Activated CD8-positive, alpha-beta memory T cell treated with anti-CD3 and anti-CD28 coated beads, Interleukin-2, amount 10 ng/mL, durations not matched to agents 7 days and 5 days (primary cell): Measurements from ENCODE around the gene ATP6V0B. TPM values are rescaled to one million over a fixed set of nuclear protein-coding genes. Genes with fewer than 3 reads are reported as not detected.

Source experiments
- ATAC-seq: fragments of 150-1000 bp; cut with Tn5 transposase; one replicate; pipeline ENCODE4 v1.10.0; 2021; ENCODE audit warnings: moderate library complexity
- CTCF ChIA-PET: fragments of 350-600 bp; sonication (Branson Sonifier 250); formaldehyde crosslinking; loops from one replicate; lab custom pipeline; 2021; ENCODE audit warnings: antibody characterized with exemption; lab: Charles Lee
- DNase-seq: peaks from one replicate; pipeline ENCODE4 v3.0.0-alpha.2; 2020
- H3K27ac Mint-ChIP-seq: one replicate; pipeline ENCODE4 v1.8.0; 2021; ENCODE audit warnings: mild to moderate bottlenecking, mixed read lengths
- H3K27me3 Mint-ChIP-seq: one replicate; pipeline ENCODE4 v1.8.0; 2021; ENCODE audit warnings: mixed read lengths
- H3K36me3 Mint-ChIP-seq: one replicate; pipeline ENCODE4 v1.8.0; 2021; ENCODE audit warnings: mild to moderate bottlenecking, mixed read lengths
- H3K4me1 Mint-ChIP-seq: one replicate; pipeline ENCODE4 v1.8.0; 2021; ENCODE audit warnings: mixed read lengths
- H3K4me3 Mint-ChIP-seq: one replicate; pipeline ENCODE4 v1.8.0; 2021; ENCODE audit warnings: mild to moderate bottlenecking, moderate library complexity, mixed read lengths
- H3K9me3 Mint-ChIP-seq: one replicate; pipeline ENCODE4 v1.8.0; 2022; ENCODE audit warnings: low read depth, mixed read lengths
- total RNA-seq, 2 experiments: library from RNA; stranded (reverse); gene quantifications; one replicate each; pipeline ENCODE4 v1.2.3, GENCODE V29; 2021

ATP6V0B gene
- total RNA-seq, 2 experiments from 2014 or later: 108 to 139 TPM

- Mint-ChIP-seq H3K36me3 (no peaks in the 10 kb centered on the region), H3K9me3 (no peaks in the 10 kb centered on the region), H3K4me1 (peaks cover 4% of the 10 kb centered on the region), H3K27ac (no peak overlapping the region), H3K4me3 (no peak overlapping the region), H3K27me3 (no peaks in the 10 kb centered on the region)
- ATAC-seq: no peak
- CTCF ChIA-PET: interaction anchor here (1.8 to 5.6 kb wide), 2 partner anchors 9 to 22 kb away, joined by 10 to 26 read pairs; no protein-coding TSS in a partner anchor
- DNase-seq: no peak
Observed at GRCh38 chr1:44013949-44014348, 39.2 kb downstream of the ATP6V0B start.

GRCh38 chr1:44014365-44015104, 39.8 kb downstream of the ATP6V0B start:
- Mint-ChIP-seq H3K9me3 (no peaks in the 10 kb centered on the region), H3K27me3 (no peaks in the 10 kb centered on the region), H3K27ac (no peak overlapping the region), H3K36me3 (no peaks in the 10 kb centered on the region), H3K4me1 (peaks cover 4% of the 10 kb centered on the region), H3K4me3 (no peak overlapping the region)
- no peak for DNase-seq
- CTCF ChIA-PET: interaction anchor here (1.3 to 5.6 kb wide), 4 partner anchors 9 to 33 kb away, joined by 4 to 26 read pairs (median 8); no protein-coding TSS in a partner anchor
- no peak for ATAC-seq

- Mint-ChIP-seq H3K27ac (no peak overlapping the region), H3K9me3 (no peaks in the 10 kb centered on the region), H3K36me3 (no peaks in the 10 kb centered on the region), H3K4me3 (no peak overlapping the region), H3K27me3 (no peaks in the 10 kb centered on the region), H3K4me1 (peaks cover 4% of the 10 kb centered on the region)
- ATAC-seq (no peak), DNase-seq (no peak)
- CTCF ChIA-PET: interaction anchor here (1.3 to 5.6 kb wide), 3 partner anchors 10 to 33 kb away, joined by 4 to 26 read pairs (median 7); no protein-coding TSS in a partner anchor
Observed at GRCh38 chr1:44015206-44015605, 40.4 kb downstream of the ATP6V0B start.

- ATAC-seq: no peak
- Mint-ChIP-seq H3K27ac (no peak overlapping the region), H3K27me3 (no peaks in the 10 kb centered on the region), H3K9me3 (no peaks in the 10 kb centered on the region), H3K36me3 (no peaks in the 10 kb centered on the region), H3K4me3 (no peak overlapping the region), H3K4me1 (peaks cover 4% of the 10 kb centered on the region)
- DNase-seq: no peak
- CTCF ChIA-PET: interaction anchor here (0.7 to 1.6 kb wide), 5 partner anchors 11 to 32 kb away, joined by 4 to 5 read pairs (median 4); no protein-coding TSS in a partner anchor
Observed at GRCh38 chr1:44016041-44016889, 41.5 kb downstream of the ATP6V0B start.

- Mint-ChIP-seq H3K27ac (no peak overlapping the region), H3K4me1 (peaks cover 4% of the 10 kb centered on the region), H3K27me3 (no peaks in the 10 kb centered on the region), H3K9me3 (no peaks in the 10 kb centered on the region), H3K36me3 (no peaks in the 10 kb centered on the region), H3K4me3 (no peak overlapping the region)
- DNase-seq: no peak
- CTCF ChIA-PET: interaction anchor here (1.3 to 1.6 kb wide), 3 partner anchors 12 to 31 kb away, joined by 4 to 5 read pairs (median 5); no protein-coding TSS in a partner anchor
- ATAC-seq: no peak
Observed at GRCh38 chr1:44016890-44017400, 42.2 kb downstream of the ATP6V0B start.

GRCh38 chr1:44019466-44019948, 44.7 kb downstream of the ATP6V0B start:
- Mint-ChIP-seq H3K9me3 (no peaks in the 10 kb centered on the region), H3K27ac (no peak overlapping the region), H3K27me3 (no peaks in the 10 kb centered on the region), H3K4me1 (no peaks in the 10 kb centered on the region), H3K4me3 (no peak overlapping the region), H3K36me3 (no peaks in the 10 kb centered on the region)
- CTCF ChIA-PET: interaction anchor here (1.3 kb wide), 1 partner anchor 17 kb away, joined by 3 read pairs; no protein-coding TSS in a partner anchor
- DNase-seq (no peak), ATAC-seq (no peak)

- H3K4me1 Mint-ChIP-seq: no peaks in the 10 kb centered on the region
- CTCF ChIA-PET: interaction anchor here (1.0 to 2.6 kb wide), 2 partner anchors 15 kb away, joined by 3 to 6 read pairs; no protein-coding TSS in a partner anchor
- ATAC-seq (no peak), DNase-seq (no peak)
- H3K27me3 Mint-ChIP-seq: no peaks in the 10 kb centered on the region
- H3K9me3 Mint-ChIP-seq: no peaks in the 10 kb centered on the region
- H3K27ac Mint-ChIP-seq: no peak overlapping the region
- no peaks in the 10 kb centered on the region for H3K36me3 Mint-ChIP-seq
- no peak overlapping the region for H3K4me3 Mint-ChIP-seq
Observed at GRCh38 chr1:44020464-44020863, 45.7 kb downstream of the ATP6V0B start.

GRCh38 chr1:44021156-44021555, 46.4 kb downstream of the ATP6V0B start:
- Mint-ChIP-seq H3K9me3 (no peaks in the 10 kb centered on the region), H3K4me3 (no peak overlapping the region), H3K27ac (no peak overlapping the region), H3K36me3 (no peaks in the 10 kb centered on the region), H3K4me1 (no peaks in the 10 kb centered on the region), H3K27me3 (no peaks in the 10 kb centered on the region)
- CTCF ChIA-PET: interaction anchor here (1.0 to 2.6 kb wide), 2 partner anchors 14 to 15 kb away, joined by 3 to 6 read pairs; no protein-coding TSS in a partner anchor
- DNase-seq: no peak
- no peak for ATAC-seq

GRCh38 chr1:44021581-44022321, 47.0 kb downstream of the ATP6V0B start:
- CTCF ChIA-PET: interaction anchor here (2.6 kb wide), 1 partner anchor 16 kb away, joined by 6 read pairs; no protein-coding TSS in a partner anchor
- Mint-ChIP-seq H3K9me3 (no peaks in the 10 kb centered on the region), H3K36me3 (no peaks in the 10 kb centered on the region), H3K4me3 (no peak overlapping the region), H3K27me3 (no peaks in the 10 kb centered on the region), H3K27ac (no peak overlapping the region), H3K4me1 (no peaks in the 10 kb centered on the region)
- ATAC-seq: no peak
- no peak for DNase-seq

GRCh38 chr1:44024031-44024902, 49.5 kb downstream of the ATP6V0B start:
- DNase-seq (no peak), ATAC-seq (no peak)
- CTCF ChIA-PET: interaction anchor here (0.5 to 1.4 kb wide), 3 partner anchors 12 to 60 kb away, joined by 4 read pairs; no protein-coding TSS in a partner anchor
- Mint-ChIP-seq H3K9me3 (no peaks in the 10 kb centered on the region), H3K27ac (no peak overlapping the region), H3K27me3 (no peaks in the 10 kb centered on the region), H3K4me1 (peaks cover 6% of the 10 kb centered on the region), H3K4me3 (no peak overlapping the region), H3K36me3 (no peaks in the 10 kb centered on the region)

GRCh38 chr1:44024903-44025525, 50.3 kb downstream of the ATP6V0B start:
- Mint-ChIP-seq H3K27me3 (no peaks in the 10 kb centered on the region), H3K36me3 (no peaks in the 10 kb centered on the region), H3K27ac (no peak overlapping the region), H3K9me3 (no peaks in the 10 kb centered on the region), H3K4me3 (no peak overlapping the region), H3K4me1 (peaks cover 12% of the 10 kb centered on the region)
- DNase-seq (no peak), ATAC-seq (no peak)
- CTCF ChIA-PET: interaction anchor here (0.5 to 2.6 kb wide), 3 partner anchors 11 to 61 kb away, joined by 4 to 11 read pairs (median 4); no protein-coding TSS in a partner anchor
